ENCODE data around the gene SASS6. TPM values are rescaled to one million over a fixed set of nuclear protein-coding genes. Genes with fewer than 3 reads are reported as not detected.

SASS6 gene, protein sequence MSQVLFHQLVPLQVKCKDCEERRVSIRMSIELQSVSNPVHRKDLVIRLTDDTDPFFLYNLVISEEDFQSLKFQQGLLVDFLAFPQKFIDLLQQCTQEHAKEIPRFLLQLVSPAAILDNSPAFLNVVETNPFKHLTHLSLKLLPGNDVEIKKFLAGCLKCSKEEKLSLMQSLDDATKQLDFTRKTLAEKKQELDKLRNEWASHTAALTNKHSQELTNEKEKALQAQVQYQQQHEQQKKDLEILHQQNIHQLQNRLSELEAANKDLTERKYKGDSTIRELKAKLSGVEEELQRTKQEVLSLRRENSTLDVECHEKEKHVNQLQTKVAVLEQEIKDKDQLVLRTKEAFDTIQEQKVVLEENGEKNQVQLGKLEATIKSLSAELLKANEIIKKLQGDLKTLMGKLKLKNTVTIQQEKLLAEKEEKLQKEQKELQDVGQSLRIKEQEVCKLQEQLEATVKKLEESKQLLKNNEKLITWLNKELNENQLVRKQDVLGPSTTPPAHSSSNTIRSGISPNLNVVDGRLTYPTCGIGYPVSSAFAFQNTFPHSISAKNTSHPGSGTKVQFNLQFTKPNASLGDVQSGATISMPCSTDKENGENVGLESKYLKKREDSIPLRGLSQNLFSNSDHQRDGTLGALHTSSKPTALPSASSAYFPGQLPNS
- total RNA-seq, result 10 to 100 TPM; 17.1 to 17.3 TPM

DNA sequence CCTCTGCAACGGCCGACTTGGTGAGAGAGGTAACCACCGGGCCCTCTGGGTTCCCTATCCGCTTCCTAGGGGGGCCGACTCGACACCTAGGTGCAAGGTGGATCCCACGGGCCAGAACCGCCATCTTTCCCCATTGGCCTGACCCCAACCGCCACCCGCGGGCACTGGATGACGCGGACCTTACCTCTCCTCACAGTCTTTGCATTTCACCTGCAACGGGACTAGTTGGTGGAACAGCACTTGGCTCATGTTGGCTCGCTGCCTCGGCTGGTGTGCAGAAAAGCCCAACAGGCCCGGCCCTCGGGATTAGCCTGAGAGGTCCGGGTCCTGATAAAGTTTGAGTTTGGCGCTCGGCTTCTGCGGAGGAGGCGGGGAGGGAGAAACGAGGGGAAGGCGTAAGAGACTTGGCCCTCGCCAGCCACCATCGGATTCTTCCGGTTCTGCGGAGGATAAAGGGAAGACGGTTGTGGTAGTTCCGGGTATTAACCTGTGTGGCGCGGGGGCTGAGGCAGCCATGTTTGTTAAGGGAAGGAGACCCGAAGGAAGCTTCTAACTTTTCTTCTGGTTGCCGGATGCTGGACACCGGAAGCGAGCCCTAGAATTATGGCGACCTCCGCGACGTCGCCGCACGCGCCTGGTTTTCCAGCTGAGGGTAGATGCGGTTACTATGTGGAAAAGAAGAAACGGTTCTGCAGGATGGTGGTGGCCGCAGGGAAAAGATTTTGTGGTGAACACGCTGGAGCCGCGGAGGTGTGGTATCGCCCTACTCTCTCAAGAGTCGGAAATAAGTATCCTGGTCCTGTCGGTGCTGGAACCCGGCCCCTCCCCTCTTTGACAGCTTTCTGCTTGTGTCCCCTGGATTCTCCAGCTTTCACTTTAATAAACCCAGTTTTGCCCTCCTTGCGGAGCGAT, at the start of gene SASS6, which contains the start of gene TRMT13:
TSS of gene SASS6 (minus strand) at position 365 of the 912 bp plus-strand sequence. CDS start at position 249, 116 bp downstream.
TSS of gene TRMT13 (plus strand) at position 598 of the 912 bp plus-strand sequence. CDS start at position 604, 6 bp downstream.
- peak; percentile 92 for ATAC-seq
- Mint-ChIP-seq H3K27ac (peak within 1 kb of the TSS; percentile 95), H3K4me1 (peaks cover 44% of the 10 kb centered on the region), H3K27me3 (no peaks in the 10 kb centered on the region), H3K4me3 (peak within 1 kb of the TSS; percentile 99), H3K9me3 (ENCODE audit: low read depth) (no peaks in the 10 kb centered on the region), H3K36me3 (peaks cover 19% of the 10 kb centered on the region)
- peak; percentile 98 for DNase-seq
- CTCF ChIA-PET, result interaction anchor here (0.8 to 1.2 kb wide), 7 partner anchors 133 to 762 kb away, joined by 3 to 4 read pairs (median 3); partner anchors contain the start of genes CDC14A, EXTL2 and RTCA

DNA sequence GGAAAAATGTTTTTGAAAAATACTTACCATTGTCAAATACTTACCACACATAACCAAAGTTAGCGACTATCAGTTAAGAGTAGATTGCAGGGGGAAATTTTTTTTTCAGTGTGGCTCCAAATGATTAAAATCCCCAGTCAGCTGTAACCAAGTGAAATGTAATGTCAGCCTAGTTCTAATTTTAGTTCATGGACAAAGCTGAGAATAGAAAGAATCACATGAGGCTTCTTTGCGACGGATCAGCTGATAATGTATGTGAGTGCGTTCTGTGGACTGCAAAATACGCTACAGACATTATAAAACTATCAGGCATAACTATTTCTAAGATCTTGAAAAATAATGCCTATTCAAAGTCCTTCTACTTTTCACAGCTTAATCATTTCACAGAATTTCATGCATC, 45.4 kb upstream of the SASS6 start, which contains the start of gene LRRC39:
TSS of gene LRRC39 (minus strand) at position 166 of the 400 bp plus-strand sequence. CDS start 9,740 bp downstream, outside the sequence.
- no peaks in the 10 kb centered on the region for H3K9me3 Mint-ChIP-seq (ENCODE audit: low read depth)
- no peak for DNase-seq
- CTCF ChIA-PET, result no interaction called here
- H3K4me3 Mint-ChIP-seq, result no peak within 1 kb of the TSS
- H3K36me3 Mint-ChIP-seq, result no peaks in the 10 kb centered on the region
- peaks cover 4% of the 10 kb centered on the region for H3K27me3 Mint-ChIP-seq
- H3K27ac Mint-ChIP-seq, result no peak within 1 kb of the TSS
- H3K4me1 Mint-ChIP-seq, result no peaks in the 10 kb centered on the region
- ATAC-seq, result no peak

DNA sequence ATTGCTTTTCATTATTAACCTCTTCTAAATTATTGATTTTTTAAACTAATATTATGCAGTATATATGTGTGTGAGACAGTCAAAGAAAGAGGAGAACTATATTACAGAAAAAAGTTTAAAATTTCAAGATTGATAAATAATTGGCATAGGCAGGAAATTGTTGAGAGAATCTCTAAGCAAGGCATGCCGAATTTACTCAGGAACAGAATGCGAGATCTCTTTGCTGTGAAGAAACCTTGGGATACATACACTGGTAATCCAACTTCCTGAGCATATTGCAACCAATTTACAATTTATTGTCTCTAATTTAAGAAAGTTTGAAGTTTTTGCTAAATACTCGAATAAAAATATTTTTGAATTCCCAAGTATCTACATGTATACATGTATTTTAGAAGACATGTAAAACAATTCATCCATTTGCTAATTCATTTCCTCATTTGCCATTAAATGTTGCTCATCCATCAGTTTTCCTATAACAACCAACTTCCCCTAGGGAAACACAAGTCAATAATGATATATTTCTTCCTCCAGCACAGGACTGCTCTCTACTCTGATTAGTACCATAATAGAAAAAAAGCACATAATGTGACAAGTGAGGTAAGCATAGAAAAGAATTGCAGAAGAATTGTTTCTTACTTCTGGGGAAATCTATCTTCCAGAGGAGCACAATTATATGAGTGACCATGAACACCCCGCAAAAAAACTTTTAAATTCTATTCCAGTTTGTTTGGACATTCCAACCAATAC, 44.7 kb upstream of the SASS6 start:
- Mint-ChIP-seq H3K36me3 (no peaks in the 10 kb centered on the region), H3K9me3 (ENCODE audit: low read depth) (no peaks in the 10 kb centered on the region), H3K27me3 (peaks cover 4% of the 10 kb centered on the region), H3K4me1 (no peaks in the 10 kb centered on the region), H3K4me3 (no peak overlapping the region), H3K27ac (no peak overlapping the region)
- ATAC-seq, result no peak
- no peak for DNase-seq
- CTCF ChIA-PET, result no interaction called here

DNA sequence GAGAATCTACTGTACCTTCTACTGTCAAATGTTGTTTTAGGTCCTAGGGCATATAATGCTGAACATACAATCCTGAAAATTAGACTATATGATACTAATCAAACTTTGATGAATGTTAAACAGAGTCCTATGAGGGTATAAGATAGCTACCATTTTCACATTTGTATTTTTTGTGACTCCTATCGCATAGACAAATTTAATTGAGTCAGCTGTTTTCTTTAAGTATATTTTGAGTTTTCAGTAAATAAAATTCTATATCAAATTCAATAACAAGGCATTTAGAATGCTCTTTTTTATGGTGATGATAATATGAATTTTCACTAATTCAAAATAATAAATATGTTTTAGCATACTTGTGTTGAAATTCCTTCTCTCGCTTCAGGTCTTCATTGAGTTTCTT, 35.3 kb upstream of the SASS6 start:
- no peaks in the 10 kb centered on the region for H3K9me3 Mint-ChIP-seq (ENCODE audit: low read depth)
- H3K36me3 Mint-ChIP-seq, result no peaks in the 10 kb centered on the region
- DNase-seq (no peak), ATAC-seq (no peak)
- no peaks in the 10 kb centered on the region for H3K4me1 Mint-ChIP-seq
- no peak overlapping the region for H3K27ac Mint-ChIP-seq
- CTCF ChIA-PET, result interaction anchor here (1.6 kb wide), 1 partner anchor 10 kb away, joined by 3 read pairs; no protein-coding TSS in a partner anchor
- H3K4me3 Mint-ChIP-seq, result no peak overlapping the region
- no peaks in the 10 kb centered on the region for H3K27me3 Mint-ChIP-seq

DNA sequence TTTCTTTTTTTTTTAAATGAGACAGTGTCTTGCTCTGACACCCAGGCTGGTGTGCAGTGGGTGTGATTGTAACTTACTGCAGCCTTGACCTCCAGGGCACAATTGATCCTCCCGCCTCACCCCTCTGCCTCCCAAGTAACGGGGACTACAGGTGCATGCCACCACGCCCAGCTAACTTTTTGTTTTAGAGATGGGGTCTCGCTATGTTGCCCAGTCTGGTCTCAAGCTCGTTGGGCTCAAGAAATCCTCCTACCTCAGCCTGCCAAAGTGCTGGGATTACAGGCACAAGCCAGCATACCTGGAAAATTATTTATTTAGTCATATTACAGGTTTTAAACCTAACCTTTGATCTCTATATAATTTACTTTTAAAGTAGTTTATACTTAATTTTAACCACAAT, 32.0 kb upstream of the SASS6 start:
- CTCF ChIA-PET, result interaction anchor here (1.0 kb wide), 1 partner anchor 25 kb away, joined by 3 read pairs; no protein-coding TSS in a partner anchor
- Mint-ChIP-seq H3K36me3 (no peaks in the 10 kb centered on the region), H3K4me3 (no peak overlapping the region), H3K9me3 (ENCODE audit: low read depth) (no peaks in the 10 kb centered on the region), H3K27ac (no peak overlapping the region), H3K27me3 (no peaks in the 10 kb centered on the region), H3K4me1 (no peaks in the 10 kb centered on the region)
- ATAC-seq (no peak), DNase-seq (no peak)

DNA sequence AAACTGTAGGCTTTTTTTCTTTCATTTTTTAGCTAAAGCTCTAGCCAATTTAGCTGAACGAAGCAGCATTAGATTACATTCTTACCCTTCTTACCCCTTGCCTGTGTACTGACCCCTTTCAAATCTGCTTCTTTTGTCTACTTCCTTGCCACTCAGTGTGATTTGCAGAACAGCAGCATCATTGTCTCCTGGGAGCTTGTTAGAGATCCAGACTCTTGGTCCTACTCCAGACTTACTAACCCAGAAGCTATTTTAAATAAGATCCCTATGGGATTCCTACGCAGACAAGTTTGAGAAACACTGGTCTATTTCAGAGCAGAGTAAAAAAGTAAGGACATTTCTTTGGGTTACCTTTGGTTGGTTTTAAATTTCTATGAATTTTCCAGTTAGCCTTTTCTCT, 31.5 kb upstream of the SASS6 start:
- no peak overlapping the region for H3K4me3 Mint-ChIP-seq
- CTCF ChIA-PET, result interaction anchor here (1.0 kb wide), 1 partner anchor 24 kb away, joined by 3 read pairs; no protein-coding TSS in a partner anchor
- no peaks in the 10 kb centered on the region for H3K27me3 Mint-ChIP-seq
- H3K4me1 Mint-ChIP-seq, result no peaks in the 10 kb centered on the region
- H3K36me3 Mint-ChIP-seq, result no peaks in the 10 kb centered on the region
- no peak overlapping the region for H3K27ac Mint-ChIP-seq
- DNase-seq (no peak), ATAC-seq (no peak)
- no peaks in the 10 kb centered on the region for H3K9me3 Mint-ChIP-seq (ENCODE audit: low read depth)

DNA sequence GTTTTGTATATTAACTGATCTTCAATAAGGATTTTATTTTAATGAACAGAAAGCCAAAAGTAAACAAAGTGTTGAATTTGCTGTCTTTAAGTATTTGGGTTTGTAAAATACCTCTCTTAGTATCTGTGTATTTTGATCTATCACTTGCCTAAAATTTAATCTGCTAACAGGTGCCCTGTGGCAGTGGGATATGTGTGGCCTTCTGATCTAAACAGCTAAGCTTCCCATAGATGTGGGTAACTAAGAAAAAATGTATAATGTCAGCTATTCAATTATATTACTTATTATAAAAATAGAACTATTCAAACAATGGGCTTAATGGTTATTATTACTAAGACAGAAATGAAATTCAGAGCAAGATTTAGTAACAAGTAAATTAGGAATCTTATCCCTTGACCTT, 30.2 kb upstream of the SASS6 start:
- no peak for ATAC-seq
- CTCF ChIA-PET, result no interaction called here
- no peak overlapping the region for H3K4me3 Mint-ChIP-seq
- no peaks in the 10 kb centered on the region for H3K9me3 Mint-ChIP-seq (ENCODE audit: low read depth)
- no peak overlapping the region for H3K27ac Mint-ChIP-seq
- H3K27me3 Mint-ChIP-seq, result no peaks in the 10 kb centered on the region
- no peaks in the 10 kb centered on the region for H3K4me1 Mint-ChIP-seq
- DNase-seq, result no peak
- no peaks in the 10 kb centered on the region for H3K36me3 Mint-ChIP-seq

DNA sequence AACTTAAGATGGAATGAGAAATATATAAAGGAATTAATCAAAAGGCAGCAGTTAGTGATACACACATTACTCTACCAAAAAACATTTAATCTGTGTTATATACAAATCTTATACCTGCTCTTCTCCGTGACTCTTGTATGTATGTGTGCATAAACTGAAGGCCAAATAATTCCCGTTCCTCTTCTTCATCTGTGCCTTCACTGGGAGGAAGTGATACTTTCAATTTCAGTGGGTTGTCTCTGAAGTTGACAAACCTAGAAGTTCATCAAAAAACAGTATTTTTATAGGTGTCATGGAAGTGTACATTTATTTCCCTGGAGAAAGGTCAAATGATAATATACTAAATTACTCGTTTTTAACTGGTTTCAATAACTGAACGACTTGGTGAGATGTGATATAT, 19.5 kb upstream of the SASS6 start:
- no peak for ATAC-seq
- CTCF ChIA-PET, result interaction anchor here (1.2 kb wide), 1 partner anchor 116 kb away, joined by 3 read pairs; no protein-coding TSS in a partner anchor
- Mint-ChIP-seq H3K9me3 (ENCODE audit: low read depth) (no peaks in the 10 kb centered on the region), H3K27ac (no peak overlapping the region), H3K4me3 (no peak overlapping the region), H3K36me3 (peaks cover 17% of the 10 kb centered on the region), H3K4me1 (peaks cover 5% of the 10 kb centered on the region), H3K27me3 (no peaks in the 10 kb centered on the region)
- no peak for DNase-seq

DNA sequence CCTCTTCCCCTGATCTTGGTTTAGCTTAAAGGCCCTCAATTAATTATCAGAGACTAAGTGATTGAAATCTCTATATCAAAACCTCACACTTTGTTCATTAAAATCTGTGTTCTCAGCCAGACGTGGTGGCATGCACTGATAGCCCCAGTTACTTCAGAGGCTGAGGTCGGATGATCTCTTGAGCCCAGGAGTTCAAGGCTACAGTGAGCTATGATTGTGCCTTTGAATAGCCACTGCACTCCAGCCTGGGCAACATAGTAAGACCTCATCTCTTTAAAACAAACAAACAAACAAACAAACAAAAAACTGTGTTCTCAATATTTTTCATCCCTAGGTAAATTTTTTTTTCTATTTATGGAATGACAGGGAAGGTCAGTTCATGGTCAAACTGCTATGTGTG, 18.9 kb upstream of the SASS6 start:
- H3K36me3 Mint-ChIP-seq, result peaks cover 18% of the 10 kb centered on the region
- H3K4me1 Mint-ChIP-seq, result peaks cover 5% of the 10 kb centered on the region
- H3K27me3 Mint-ChIP-seq, result no peaks in the 10 kb centered on the region
- H3K27ac Mint-ChIP-seq, result no peak overlapping the region
- DNase-seq (no peak), ATAC-seq (no peak)
- no peak overlapping the region for H3K4me3 Mint-ChIP-seq
- no peaks in the 10 kb centered on the region for H3K9me3 Mint-ChIP-seq (ENCODE audit: low read depth)
- CTCF ChIA-PET, result interaction anchor here (1.2 kb wide), 1 partner anchor 117 kb away, joined by 3 read pairs; no protein-coding TSS in a partner anchor

DNA sequence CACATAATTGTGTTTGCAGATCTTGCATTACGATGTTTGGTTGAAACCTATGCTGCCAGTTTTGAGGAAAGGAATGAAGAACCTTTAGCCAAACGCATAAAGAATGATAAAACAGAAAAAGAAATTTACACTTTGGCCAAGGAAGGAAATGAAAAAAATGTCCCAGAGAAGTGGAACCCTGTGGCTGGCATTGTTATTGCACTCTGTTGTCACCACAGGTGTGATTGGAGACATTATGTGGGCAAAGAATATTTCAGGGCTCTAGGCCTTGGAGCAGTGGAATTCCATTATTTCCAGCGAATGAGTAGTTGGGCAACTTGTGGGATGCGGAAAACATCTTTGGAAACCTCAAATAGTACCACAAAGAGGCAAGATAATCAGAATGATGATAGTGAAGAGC, 15.1 kb upstream of the SASS6 start:
- H3K4me1 Mint-ChIP-seq, result peaks cover 5% of the 10 kb centered on the region
- H3K9me3 Mint-ChIP-seq (ENCODE audit: low read depth), result no peaks in the 10 kb centered on the region
- H3K27ac Mint-ChIP-seq, result no peak overlapping the region
- no peaks in the 10 kb centered on the region for H3K27me3 Mint-ChIP-seq
- CTCF ChIA-PET, result no interaction called here
- no peak for ATAC-seq
- H3K36me3 Mint-ChIP-seq, result peaks cover 36% of the 10 kb centered on the region
- no peak for DNase-seq
- H3K4me3 Mint-ChIP-seq, result no peak overlapping the region

DNA sequence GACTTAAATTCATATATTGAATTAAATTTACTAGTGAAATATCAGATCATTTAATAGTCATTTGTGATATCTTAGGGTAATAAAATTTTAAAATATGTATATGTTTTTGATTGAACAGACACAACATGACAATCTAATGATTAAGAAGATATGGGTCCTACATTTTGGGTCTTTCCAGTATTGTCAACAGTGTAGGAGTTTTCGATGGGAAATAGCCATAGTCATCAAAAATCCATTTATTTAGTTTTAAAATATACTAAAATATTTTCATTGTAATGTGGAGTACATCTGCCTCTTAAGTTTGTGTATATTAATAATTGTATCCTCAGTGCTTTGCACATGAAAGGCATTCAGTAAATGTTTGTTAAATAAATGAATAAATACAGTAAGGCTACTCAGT, 14.2 kb upstream of the SASS6 start:
- H3K36me3 Mint-ChIP-seq, result peaks cover 42% of the 10 kb centered on the region

DNA sequence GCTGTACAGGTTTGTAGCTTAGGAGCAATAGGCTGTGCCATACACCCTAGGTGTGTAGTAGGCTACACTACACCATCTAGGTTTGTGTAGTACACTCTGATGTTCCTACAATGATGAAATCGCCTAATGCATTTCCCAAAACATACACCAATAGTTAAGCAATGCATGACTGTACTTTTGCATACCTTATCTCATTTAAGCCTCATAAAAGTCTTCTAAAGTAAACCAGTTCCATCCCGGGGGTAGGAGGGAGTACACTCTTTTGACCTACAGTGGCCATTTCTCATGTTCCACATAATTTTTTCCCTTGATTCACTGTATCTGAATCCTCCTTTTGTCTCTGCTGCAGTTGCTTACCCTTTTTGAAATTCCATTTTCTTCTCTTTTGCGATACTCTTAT, 12.4 kb upstream of the SASS6 start:
- DNase-seq (no peak), ATAC-seq (no peak)
- Mint-ChIP-seq H3K27ac (no peak overlapping the region), H3K4me3 (no peak overlapping the region), H3K36me3 (peaks cover 45% of the 10 kb centered on the region), H3K27me3 (no peaks in the 10 kb centered on the region), H3K9me3 (ENCODE audit: low read depth) (no peaks in the 10 kb centered on the region), H3K4me1 (no peaks in the 10 kb centered on the region)
- CTCF ChIA-PET, result no interaction called here

More for the DNA sequence above, 14.2 kb upstream of the SASS6 start:
- CTCF ChIA-PET, result no interaction called here
- Mint-ChIP-seq H3K4me3 (no peak overlapping the region), H3K27ac (no peak overlapping the region), H3K27me3 (no peaks in the 10 kb centered on the region), H3K9me3 (ENCODE audit: low read depth) (no peaks in the 10 kb centered on the region), H3K4me1 (peaks cover under 1% of the 10 kb centered on the region)
- DNase-seq, result no peak
- ATAC-seq, result no peak

Measured in activated CD8-positive, alpha-beta memory T cell treated with anti-CD3 and anti-CD28 coated beads, Interleukin-2, amount 10 ng/mL, durations not matched to agents 7 days and 5 days (primary cell).